Measurements from ENCODE around the gene SNAI3. TPM values are rescaled to one million over a fixed set of nuclear protein-coding genes. Genes with fewer than 3 reads are reported as not detected.

Gene SNAI3
- total and polyA plus RNA-seq, 9 of the 15 experiments (the other 6 are each of a cell fraction or from before 2014, with no cell fraction given) = 0.04 to 4.1 (median 0.80) TPM; not detected in 1

DNA sequence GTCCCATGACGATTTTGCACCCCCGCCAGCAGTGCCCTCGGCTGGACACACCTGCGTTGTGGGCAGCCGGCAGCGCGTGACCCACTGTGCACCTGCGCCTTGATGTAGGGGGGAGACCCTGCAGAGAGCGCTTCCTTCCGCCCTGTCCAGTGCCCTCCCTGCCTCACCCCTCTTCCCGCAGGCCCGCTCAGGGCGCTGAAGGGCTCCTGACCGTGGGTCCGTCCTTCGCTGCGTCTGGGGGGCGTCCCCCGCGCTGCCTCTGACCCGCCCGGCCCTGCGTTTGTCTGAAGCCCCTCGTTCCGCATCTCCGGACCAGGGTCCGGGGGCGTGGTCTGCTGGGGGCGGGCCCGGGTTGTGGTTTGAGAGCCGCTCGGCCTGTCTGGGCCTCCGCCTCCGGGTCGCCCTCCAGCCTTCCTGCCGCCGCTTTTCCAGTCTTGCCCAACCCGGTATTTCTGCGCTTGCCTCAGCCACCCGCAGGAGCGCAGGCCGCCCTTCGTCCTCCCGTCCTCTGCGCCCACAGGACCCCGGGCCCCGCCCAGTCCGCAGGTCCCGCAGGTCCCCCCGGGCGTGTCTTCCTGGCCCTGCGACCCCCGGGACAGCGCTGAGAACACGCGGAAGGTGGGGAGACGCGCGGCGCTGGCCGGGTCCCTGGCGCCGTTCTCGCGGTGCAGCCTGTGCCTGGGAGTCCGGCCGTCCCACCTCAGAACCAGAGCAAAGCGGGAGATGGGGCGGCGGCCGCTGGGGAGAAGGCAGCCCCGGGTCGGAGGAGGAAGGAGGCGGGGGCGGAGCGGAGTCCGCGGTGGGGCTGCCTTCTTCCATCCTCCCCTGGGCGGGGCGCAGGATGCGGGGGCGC, 51.9 kb downstream of the SNAI3 start (continued):
- TF ChIP-seq ZNF76 (CRISPR knock-in tag; IDR thresholded peaks at IDR 0.05; ENCODE audit: borderline replicate concordance) = no peak
- no peak for TF ChIP-seq ETS2 (tag; IDR thresholded peaks at IDR 0.05; ENCODE audit: borderline replicate concordance, poor library complexity, severe bottlenecking)
- no peak for TF ChIP-seq ZFP1 (CRISPR knock-in tag; IDR thresholded peaks at IDR 0.05)
- 0 out of 2 replicates have a peak, but pooled peaks have one; percentile 9 for TF ChIP-seq L3MBTL2 (IDR thresholded peaks at IDR 0.05)
- no peak for TF ChIP-seq CREB3L1 (IDR thresholded peaks at IDR 0.05; ENCODE audit: borderline replicate concordance, low read depth)
- TF ChIP-seq CTBP1 (IDR thresholded peaks at IDR 0.05; ENCODE audit: borderline replicate concordance) = peak; percentile 64; the same call in 1 of the 2 replicates
- no peak for TF ChIP-seq SMARCA4 (IDR thresholded peaks at IDR 0.05)
- TF ChIP-seq KDM5B (IDR thresholded peaks at IDR 0.05; ENCODE audit: insufficient replicate concordance, low read depth, low read length) = no peak
- peak; percentile 94; the same call in 1 of the 2 replicates for TF ChIP-seq RERE (CRISPR knock-in tag; IDR thresholded peaks at IDR 0.05; ENCODE audit: borderline replicate concordance)
- TF ChIP-seq ZNF24 (IDR thresholded peaks at IDR 0.05) = no peak
- TF ChIP-seq TAL1 (IDR thresholded peaks at IDR 0.05) = no peak
- TF ChIP-seq BMI1 (IDR thresholded peaks at IDR 0.05; ENCODE audit: low read length) = no peak
- TF ChIP-seq NR1H2 (CRISPR knock-in tag; IDR thresholded peaks at IDR 0.05) = peak; percentile 44; the same call in 1 of the 2 replicates
- TF ChIP-seq, protein P1, sequence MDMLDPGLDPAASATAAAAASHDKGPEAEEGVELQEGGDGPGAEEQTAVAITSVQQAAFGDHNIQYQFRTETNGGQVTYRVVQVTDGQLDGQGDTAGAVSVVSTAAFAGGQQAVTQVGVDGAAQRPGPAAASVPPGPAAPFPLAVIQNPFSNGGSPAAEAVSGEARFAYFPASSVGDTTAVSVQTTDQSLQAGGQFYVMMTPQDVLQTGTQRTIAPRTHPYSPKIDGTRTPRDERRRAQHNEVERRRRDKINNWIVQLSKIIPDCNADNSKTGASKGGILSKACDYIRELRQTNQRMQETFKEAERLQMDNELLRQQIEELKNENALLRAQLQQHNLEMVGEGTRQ (CRISPR knock-in tag; IDR thresholded peaks at IDR 0.05) = no peak
- TF ChIP-seq SMARCB1 (IDR thresholded peaks at IDR 0.05; ENCODE audit: insufficient read length, low read depth) = no peak
- peak; percentile 38 for TF ChIP-seq PCBP1 (IDR thresholded peaks at IDR 0.05; ENCODE audit: low read depth, low read length, poor library complexity, severe bottlenecking)

All from K562 (cell line).